ENCODE data around the gene ADD3.

DNA sequence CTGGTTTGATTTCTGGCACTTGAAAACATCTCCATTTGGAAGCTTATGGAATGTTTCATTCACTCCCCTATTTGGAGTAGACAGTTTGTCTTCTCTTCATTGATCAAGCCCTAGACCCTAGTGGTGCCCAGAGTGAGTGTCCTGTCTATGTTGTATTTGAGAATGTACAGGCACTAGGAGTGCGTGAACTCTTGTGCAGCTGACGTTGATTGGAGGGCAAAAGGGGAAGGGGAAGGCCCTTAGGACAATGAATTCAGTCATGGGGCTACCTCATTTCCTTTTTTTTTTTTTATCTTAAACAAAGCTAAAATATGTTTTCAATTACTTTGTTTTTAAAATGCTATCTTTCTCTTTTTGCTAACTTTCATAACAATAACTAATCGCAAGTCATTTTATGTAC lies 66.5 kb downstream of the ADD3 start:
- TF ChIP-seq, protein P1, sequence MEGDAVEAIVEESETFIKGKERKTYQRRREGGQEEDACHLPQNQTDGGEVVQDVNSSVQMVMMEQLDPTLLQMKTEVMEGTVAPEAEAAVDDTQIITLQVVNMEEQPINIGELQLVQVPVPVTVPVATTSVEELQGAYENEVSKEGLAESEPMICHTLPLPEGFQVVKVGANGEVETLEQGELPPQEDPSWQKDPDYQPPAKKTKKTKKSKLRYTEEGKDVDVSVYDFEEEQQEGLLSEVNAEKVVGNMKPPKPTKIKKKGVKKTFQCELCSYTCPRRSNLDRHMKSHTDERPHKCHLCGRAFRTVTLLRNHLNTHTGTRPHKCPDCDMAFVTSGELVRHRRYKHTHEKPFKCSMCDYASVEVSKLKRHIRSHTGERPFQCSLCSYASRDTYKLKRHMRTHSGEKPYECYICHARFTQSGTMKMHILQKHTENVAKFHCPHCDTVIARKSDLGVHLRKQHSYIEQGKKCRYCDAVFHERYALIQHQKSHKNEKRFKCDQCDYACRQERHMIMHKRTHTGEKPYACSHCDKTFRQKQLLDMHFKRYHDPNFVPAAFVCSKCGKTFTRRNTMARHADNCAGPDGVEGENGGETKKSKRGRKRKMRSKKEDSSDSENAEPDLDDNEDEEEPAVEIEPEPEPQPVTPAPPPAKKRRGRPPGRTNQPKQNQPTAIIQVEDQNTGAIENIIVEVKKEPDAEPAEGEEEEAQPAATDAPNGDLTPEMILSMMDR (IDR thresholded peaks at IDR 0.05): no peak
- TF ChIP-seq POLR2AphosphoS5 (IDR thresholded peaks at IDR 0.05; ENCODE audit: low read depth, low read length) (no peak), SIN3A (IDR thresholded peaks at IDR 0.05; ENCODE audit: borderline replicate concordance, insufficient read depth, low read depth, low read length) (no peak)
- TF ChIP-seq, protein P2, sequence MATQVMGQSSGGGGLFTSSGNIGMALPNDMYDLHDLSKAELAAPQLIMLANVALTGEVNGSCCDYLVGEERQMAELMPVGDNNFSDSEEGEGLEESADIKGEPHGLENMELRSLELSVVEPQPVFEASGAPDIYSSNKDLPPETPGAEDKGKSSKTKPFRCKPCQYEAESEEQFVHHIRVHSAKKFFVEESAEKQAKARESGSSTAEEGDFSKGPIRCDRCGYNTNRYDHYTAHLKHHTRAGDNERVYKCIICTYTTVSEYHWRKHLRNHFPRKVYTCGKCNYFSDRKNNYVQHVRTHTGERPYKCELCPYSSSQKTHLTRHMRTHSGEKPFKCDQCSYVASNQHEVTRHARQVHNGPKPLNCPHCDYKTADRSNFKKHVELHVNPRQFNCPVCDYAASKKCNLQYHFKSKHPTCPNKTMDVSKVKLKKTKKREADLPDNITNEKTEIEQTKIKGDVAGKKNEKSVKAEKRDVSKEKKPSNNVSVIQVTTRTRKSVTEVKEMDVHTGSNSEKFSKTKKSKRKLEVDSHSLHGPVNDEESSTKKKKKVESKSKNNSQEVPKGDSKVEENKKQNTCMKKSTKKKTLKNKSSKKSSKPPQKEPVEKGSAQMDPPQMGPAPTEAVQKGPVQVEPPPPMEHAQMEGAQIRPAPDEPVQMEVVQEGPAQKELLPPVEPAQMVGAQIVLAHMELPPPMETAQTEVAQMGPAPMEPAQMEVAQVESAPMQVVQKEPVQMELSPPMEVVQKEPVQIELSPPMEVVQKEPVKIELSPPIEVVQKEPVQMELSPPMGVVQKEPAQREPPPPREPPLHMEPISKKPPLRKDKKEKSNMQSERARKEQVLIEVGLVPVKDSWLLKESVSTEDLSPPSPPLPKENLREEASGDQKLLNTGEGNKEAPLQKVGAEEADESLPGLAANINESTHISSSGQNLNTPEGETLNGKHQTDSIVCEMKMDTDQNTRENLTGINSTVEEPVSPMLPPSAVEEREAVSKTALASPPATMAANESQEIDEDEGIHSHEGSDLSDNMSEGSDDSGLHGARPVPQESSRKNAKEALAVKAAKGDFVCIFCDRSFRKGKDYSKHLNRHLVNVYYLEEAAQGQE (IDR thresholded peaks at IDR 0.05; ENCODE audit: insufficient read depth in 1 of 2, low read depth in 2 of 2, low read length in 1 of 2): no peak

Data from Panc1 (cell line).